GM19438 (cell line): ENCODE data around the gene TSPAN12.
A peak's percentile ranks its signal among the peaks of the same experiment; 100 is the strongest.

Experiments
- ATAC-seq: cut with Tn5 transposase; IDR thresholded peaks from one replicate; pipeline ENCODE4 v1.9.1; 2021; ENCODE audit warnings: low read depth; ENCODE audit not compliant: unreplicated experiment

TSPAN12 gene

GRCh38 chr7:120852700-120853099 lies 5.2 kb downstream of the TSPAN12 start:
- ATAC-seq, result no peak

GRCh38 chr7:120843109-120843508 lies 14.8 kb downstream of the TSPAN12 start:
- no peak for ATAC-seq

GRCh38 chr7:120842121-120842621 lies 15.8 kb downstream of the TSPAN12 start:
- no peak for ATAC-seq

- ATAC-seq, result no peak
These were observed 16.3 kb downstream of the TSPAN12 start for GRCh38 chr7:120841608-120842007.

- ATAC-seq, result peak; percentile 63
These were observed 19.7 kb downstream of the TSPAN12 start for GRCh38 chr7:120838281-120838682.

GRCh38 chr7:120837599-120837998 lies 20.3 kb downstream of the TSPAN12 start:
- ATAC-seq, result no peak

GRCh38 chr7:120836556-120837115 lies 21.3 kb downstream of the TSPAN12 start:
- no peak for ATAC-seq

- ATAC-seq, result no peak
These were observed 23.2 kb downstream of the TSPAN12 start for GRCh38 chr7:120834726-120835125.

GRCh38 chr7:120833546-120833945 lies 24.4 kb downstream of the TSPAN12 start:
- ATAC-seq, result no peak

GRCh38 chr7:120832803-120833202 lies 25.1 kb downstream of the TSPAN12 start:
- no peak for ATAC-seq

GRCh38 chr7:120831260-120831659 lies 26.7 kb downstream of the TSPAN12 start:
- ATAC-seq, result no peak

- ATAC-seq, result no peak
These were observed 28.5 kb downstream of the TSPAN12 start for GRCh38 chr7:120829487-120829886.

GRCh38 chr7:120828528-120828927 lies 29.4 kb downstream of the TSPAN12 start:
- ATAC-seq, result no peak

- ATAC-seq, result no peak
These were observed 30.4 kb downstream of the TSPAN12 start for GRCh38 chr7:120827371-120828118.

- ATAC-seq, result no peak
These were observed 32.4 kb downstream of the TSPAN12 start for GRCh38 chr7:120825576-120825975.

GRCh38 chr7:120825152-120825551 lies 32.8 kb downstream of the TSPAN12 start:
- no peak for ATAC-seq

- no peak for ATAC-seq
These were observed 38.1 kb downstream of the TSPAN12 start for GRCh38 chr7:120819861-120820260.

GRCh38 chr7:120817851-120818250 lies 40.1 kb downstream of the TSPAN12 start:
- ATAC-seq, result no peak

- no peak for ATAC-seq
These were observed 43.5 kb downstream of the TSPAN12 start for GRCh38 chr7:120814253-120814939.

GRCh38 chr7:120813546-120814252 lies 44.2 kb downstream of the TSPAN12 start:
- no peak for ATAC-seq

GRCh38 chr7:120813089-120813488 lies 44.9 kb downstream of the TSPAN12 start:
- no peak for ATAC-seq
